K562 (cell line): Measurements from ENCODE around the gene MOCS3. TPM values are rescaled to one million over a fixed set of nuclear protein-coding genes. Genes with fewer than 3 reads are reported as not detected.

Experiments used
- ATAC-seq: fragments of 200-7000 bp; cut with Tn5 transposase; 3 replicates; pipeline ENCODE4 v1.9.1; 2020; ENCODE audit warnings: moderate library complexity
- BruUV-seq: library from RNA; stranded (reverse); fragments of 400-500 nt; replicated peaks from 2 replicates; lab custom pipeline; 2021; lab: Mats Ljungman, UMichigan
- CTCF ChIA-PET: fragments of 300-600 bp; formaldehyde crosslinking; extraction: SDS; loops from one replicate; lab custom pipeline; 2021; ENCODE audit warnings: low intra/inter-chr PET ratio; lab: Yijun Ruan, JAX
- POLR2A ChIA-PET: fragments of 300-600, 350-650 bp; sonication (Branson Sonifier 250); formaldehyde crosslinking; extraction: SDS; loops from one replicate; lab custom pipeline; 2021; ENCODE audit warnings: antibody characterized with exemption, inconsistent platforms; lab: Yijun Ruan, JAX
- DNase-seq, 4 experiments: peaks; one replicate each; pipeline versions ENCODE4 v3.0.0 to v3.0.0-alpha.2; 2011 to 2018; ENCODE audit warnings: low spot score in 3 of 4, mixed read lengths in 3 of 4; ENCODE audit errors: extremely low read depth in 1 of 4
- FAIRE-seq: peaks from 2 replicates; lab custom pipeline; 2011; peaks lifted over from hg19 to GRCh38; lab: Jason Lieb, UNC
- H2AFZ ChIP-seq: 2 replicates; pipeline ENCODE4 v1.6.0; 2011; ENCODE audit warnings: low read depth, low read length, control low read depth, inconsistent platforms
- H3K27ac ChIP-seq: fragments of 200-600 bp; 3 replicates; pipeline ENCODE4 v1.8.0; 2011; ENCODE audit warnings: low read depth, mild to moderate bottlenecking, control low read depth, inconsistent platforms, low read length, moderate library complexity, mixed read lengths; ENCODE audit errors: extremely low read depth
- H3K27me3 ChIP-seq, 2 experiments: fragments of 300-600 bp in 1 of 2; 2 replicates in 1 of 2; 3 replicates in 1 of 2; pipeline versions ENCODE4 v1.6.0 to v1.8.0; 2011; ENCODE audit warnings: inconsistent platforms in 2 of 2, low read length in 2 of 2, mild to moderate bottlenecking in 1 of 2, mixed read lengths in 1 of 2, moderate library complexity in 1 of 2; ENCODE audit not compliant: control insufficient read depth in 2 of 2, insufficient read depth in 2 of 2
- H3K36me3 ChIP-seq: fragments of 300-600 bp; 3 replicates; pipeline ENCODE4 v1.8.0; 2011; ENCODE audit warnings: mild to moderate bottlenecking, low read length, inconsistent platforms; ENCODE audit not compliant: control insufficient read depth, insufficient read depth
- H3K4me1 ChIP-seq, 2 experiments: fragments of 200-600 bp in 1 of 2; replicated peaks in 1 of 2; 2 replicates in 1 of 2; 3 replicates in 1 of 2; pipeline versions ENCODE4 v1.5.1 to v1.8.0; 2011; ENCODE audit warnings: inconsistent platforms in 2 of 2, low read length in 2 of 2, mild to moderate bottlenecking in 1 of 2, mixed read lengths in 1 of 2, moderate library complexity in 1 of 2; ENCODE audit not compliant: control insufficient read depth in 2 of 2, insufficient read depth in 2 of 2
- H3K4me2 ChIP-seq: 2 replicates; pipeline ENCODE4 v1.6.1; 2011; ENCODE audit warnings: low read length, control low read depth, inconsistent platforms, mixed read lengths; ENCODE audit not compliant: insufficient read depth
- H3K4me3 ChIP-seq: fragments of 200-600 bp; sonication (generic), shearing (Covaris generic); 2 replicates; pipeline ENCODE4 v1.5.1; 2016; ENCODE audit warnings: control low read depth, inconsistent platforms
- H3K79me2 ChIP-seq: fragments of 200-600 bp; 3 replicates; pipeline ENCODE4 v1.8.0; 2011; ENCODE audit warnings: low read length, inconsistent platforms; ENCODE audit not compliant: control insufficient read depth, insufficient read depth
- H3K9ac ChIP-seq, 2 experiments: 2 replicates each; pipeline versions ENCODE4 v1.6.0 to v1.6.1; 2011; ENCODE audit warnings: low read depth in 2 of 2, low read length in 2 of 2, control low read depth in 1 of 2, inconsistent platforms in 1 of 2, mild to moderate bottlenecking in 1 of 2, mixed read lengths in 1 of 2; ENCODE audit not compliant: insufficient read depth in 1 of 2
- H3K9me1 ChIP-seq: one replicate; pipeline ENCODE4 v1.6.0; 2011; ENCODE audit warnings: inconsistent platforms, mild to moderate bottlenecking, low read length, moderate library complexity; ENCODE audit not compliant: control insufficient read depth, insufficient read depth
- H3K9me3 ChIP-seq: replicated peaks from 2 replicates; pipeline ENCODE4 v1.5.1; 2011; ENCODE audit warnings: low read depth, low read length, inconsistent platforms; ENCODE audit not compliant: control insufficient read depth, insufficient read depth
- H4K20me1 ChIP-seq: replicated peaks from 2 replicates; pipeline ENCODE4 v1.6.1; 2011; ENCODE audit warnings: low read length, inconsistent platforms, mixed read lengths; ENCODE audit not compliant: control insufficient read depth, insufficient read depth
- HNRNPK ChIP-seq: fragments of 200-400 bp; formaldehyde crosslinking; IDR thresholded peaks from one replicate; pipeline ENCODE4 v1.6.1; 2018; ENCODE audit warnings: mild to moderate bottlenecking, low read depth, low read length; ENCODE audit not compliant: poor library complexity, severe bottlenecking
- KLF1 ChIP-seq: fragments of 450-650 bp; IDR thresholded peaks from 2 replicates; pipeline ENCODE4 v1.6.1; 2016; ENCODE audit warnings: missing genetic modification characterization, missing compliant biosample characterization
- MYNN ChIP-seq, 2 experiments: sonication (generic); formaldehyde crosslinking in 1 of 2; IDR thresholded peaks; 2 replicates each; pipeline versions ENCODE4 v1.5.0 to v1.6.1; 2016 to 2020; ENCODE audit warnings: antibody characterized with exemption in 1 of 2, missing genetic modification reagents in 1 of 2
- WGBS: fragments of 100-300 bp; shearing (Covaris generic); methylation state at CpG from one replicate; pipeline ENCODE4 v1.1.6; 2016; ENCODE audit warnings: low coverage, mixed read lengths; ENCODE audit not compliant: insufficient coverage; ENCODE audit errors: missing lambda C conversion rate; 5-methylcytosine and 5-hydroxymethylcytosine counted together
- in situ Hi-C: fragments of 300-500 bp; cut with MboI; formaldehyde crosslinking; loops from 4 replicates; pipeline ENCODE4 v1.15.0; 2018; ENCODE audit warnings: inconsistent platforms, mixed read lengths
- intact Hi-C: fragments of 100-400 bp; cut with micrococcal nuclease; formaldehyde crosslinking; loops from 2 replicates; pipeline ENCODE4 v1.14.2; 2022
- polyA plus RNA-seq, 8 experiments: library from polyadenylated mRNA; depleted of rRNA in 4 of 8; stranded (reverse) in 5 of 8; unstranded in 3 of 8; fragments of >200 nt; fragmentation: Nextera tagmentation in 2 of 8; fragmentation: Illumina TruSeq in 1 of 8; extraction: Ambion mirVana in 2 of 8; extraction: Trizol in 1 of 8; gene quantifications; 2 replicates each; pipeline versions ENCODE4 v1.2.1 to v1.2.3, GENCODE V29; 2011 to 2014; ENCODE audit warnings: inconsistent platforms in 1 of 8, missing spikeins in 1 of 8
- total RNA-seq, 7 experiments: library from RNA; depleted of rRNA in 6 of 7; stranded (reverse); fragments of >200 nt in 6 of 7; fragmentation: Illumina TruSeq in 2 of 7; extraction: Trizol in 2 of 7; gene quantifications; 2 replicates each; pipeline versions ENCODE4 v1.2.1 to v1.2.3, GENCODE V29; 2011 to 2021; ENCODE audit warnings: low replicate concordance in 1 of 7
- TF ChIP-seq, protein P1 (sequence below): fragments of 250-450 bp; sonication (Bioruptor Pico); IDR thresholded peaks from 2 replicates; pipeline ENCODE4 v1.5.0; 2020; ENCODE audit warnings: mild to moderate bottlenecking

MOCS3 gene
- total and polyA plus RNA-seq, 9 of the 15 experiments (the other 6 are each of a cell fraction or from before 2014, with no cell fraction given): 0.70 to 6.2 (median 2.9) TPM

DNA sequence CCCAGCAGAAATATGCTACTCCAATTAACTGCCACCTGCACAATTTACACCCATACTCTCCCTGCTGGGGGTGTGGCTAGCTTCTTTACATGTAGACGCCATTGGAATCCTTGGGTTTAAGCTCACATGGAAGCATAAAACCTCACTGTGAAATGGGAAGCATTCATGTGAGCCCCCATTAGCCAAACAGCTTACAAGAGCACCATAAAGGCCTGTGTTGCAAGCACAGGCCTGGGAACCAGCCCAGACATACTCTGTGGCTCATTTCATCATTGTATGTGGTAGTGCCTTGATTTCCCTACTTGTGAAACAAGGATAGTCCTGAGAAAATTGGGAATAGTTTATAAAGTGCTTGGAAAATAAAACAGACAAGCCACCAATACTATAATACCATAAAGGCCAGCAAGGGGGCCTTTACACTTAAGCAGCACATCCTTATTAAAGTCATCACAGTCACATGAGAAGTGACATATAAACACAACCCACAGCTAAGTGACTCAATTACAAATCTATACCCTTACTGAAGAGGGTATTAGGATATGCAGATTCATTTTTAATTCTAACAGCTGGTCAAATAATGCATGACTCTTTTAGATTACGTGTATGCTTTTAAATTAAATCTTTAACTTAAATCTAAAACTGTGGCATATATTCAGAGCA is 34.2 kb upstream of the MOCS3 start:
- Histone ChIP-seq H3K9ac (no peak overlapping the region), H3K9me3 (no peaks in the 10 kb centered on the region), H3K4me1 (peaks cover 6 to 27% of the 10 kb centered on the region in 2 experiments; a peak in 3 of 5 replicates), H3K27ac (no peak overlapping the region), H3K4me2 (no peak overlapping the region), H4K20me1 (peaks cover 37% of the 10 kb centered on the region), H3K9me1 (no peaks in the 10 kb centered on the region), H3K79me2 (peaks cover 99% of the 10 kb centered on the region), H3K4me3 (no peak overlapping the region), H3K27me3 (no peaks in the 10 kb centered on the region), H2AFZ (no peak overlapping the region), H3K36me3 (peaks cover 91% of the 10 kb centered on the region)
- 67% methylated on average over 2 of the region's 2 CpGs for WGBS
- ChIA-PET CTCF (no interaction called here), POLR2A (interaction anchor here (0.7 to 4.6 kb wide), 8 partner anchors 9 to 171 kb away, joined by 3 to 30 read pairs (median 4); partner anchors contain the start of gene BCAS4)
- no peak for DNase-seq
- in situ Hi-C loops: no loop called here
- ATAC-seq: no peak
- no TSS peak for BruUV-seq
- TF ChIP-seq MYNN (IDR thresholded peaks at IDR 0.05) (no peak), MYNN (CRISPR knock-in tag; IDR thresholded peaks at IDR 0.05) (no peak), KLF1 (tag) (no peak), HNRNPK (no peak)
- TF ChIP-seq, protein P1, sequence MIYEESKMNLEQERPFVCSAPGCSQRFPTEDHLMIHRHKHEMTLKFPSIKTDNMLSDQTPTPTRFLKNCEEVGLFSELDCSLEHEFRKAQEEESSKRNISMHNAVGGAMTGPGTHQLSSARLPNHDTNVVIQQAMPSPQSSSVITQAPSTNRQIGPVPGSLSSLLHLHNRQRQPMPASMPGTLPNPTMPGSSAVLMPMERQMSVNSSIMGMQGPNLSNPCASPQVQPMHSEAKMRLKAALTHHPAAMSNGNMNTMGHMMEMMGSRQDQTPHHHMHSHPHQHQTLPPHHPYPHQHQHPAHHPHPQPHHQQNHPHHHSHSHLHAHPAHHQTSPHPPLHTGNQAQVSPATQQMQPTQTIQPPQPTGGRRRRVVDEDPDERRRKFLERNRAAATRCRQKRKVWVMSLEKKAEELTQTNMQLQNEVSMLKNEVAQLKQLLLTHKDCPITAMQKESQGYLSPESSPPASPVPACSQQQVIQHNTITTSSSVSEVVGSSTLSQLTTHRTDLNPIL (CRISPR knock-in tag): no peak
- no peak for FAIRE-seq
- intact Hi-C loops: no loop called here
